Activated T-cell treated with anti-CD3 and anti-CD28 coated beads, Interleukin-2, amount 50 U/mL, for 24 hours (primary cell): Measurements from ENCODE around the gene TIMP1.

ENCODE experiments used
- DNase-seq: peaks from one replicate; pipeline ENCODE4 v3.0.0-alpha.2; 2020
- H3K27ac Mint-ChIP-seq: 2 replicates; pipeline ENCODE4 v1.8.0; 2020; ENCODE audit warnings: mild to moderate bottlenecking, mixed read lengths
- H3K27me3 Mint-ChIP-seq: 2 replicates; pipeline ENCODE4 v1.8.0; 2020; ENCODE audit warnings: mixed read lengths
- H3K36me3 Mint-ChIP-seq: 2 replicates; pipeline ENCODE4 v1.8.0; 2020; ENCODE audit warnings: low read depth, mixed read lengths
- H3K4me1 Mint-ChIP-seq: 2 replicates; pipeline ENCODE4 v1.8.0; 2020; ENCODE audit warnings: low read depth, mixed read lengths
- H3K4me3 Mint-ChIP-seq: 2 replicates; pipeline ENCODE4 v1.8.0; 2020; ENCODE audit warnings: mild to moderate bottlenecking, moderate library complexity, mixed read lengths
- H3K9me3 Mint-ChIP-seq: 2 replicates; pipeline ENCODE4 v1.8.0; 2020; ENCODE audit warnings: mixed read lengths

TIMP1 gene

GRCh38 chrX:47581731-47582647 lies at the start of gene TIMP1:
TIMP1 (plus strand) TSS chrX:47582436; CDS start chrX:47583416, 980 bp downstream.
- H3K36me3 Mint-ChIP-seq: no peaks in the 10 kb centered on the region
- peaks cover 44% of the 10 kb centered on the region for H3K4me1 Mint-ChIP-seq
- DNase-seq: peak; percentile 82
- H3K27me3 Mint-ChIP-seq: peaks cover 35% of the 10 kb centered on the region
- peak within 1 kb of the TSS; percentile 31 for H3K4me3 Mint-ChIP-seq
- peak within 1 kb of the TSS; percentile 50 for H3K27ac Mint-ChIP-seq
- no peaks in the 10 kb centered on the region for H3K9me3 Mint-ChIP-seq

GRCh38 chrX:47539860-47540259 lies 42.4 kb upstream of the TIMP1 start:
- H3K27me3 Mint-ChIP-seq: peaks cover 9% of the 10 kb centered on the region
- H3K9me3 Mint-ChIP-seq: no peaks in the 10 kb centered on the region
- no peak for DNase-seq
- no peak overlapping the region for H3K27ac Mint-ChIP-seq
- H3K4me1 Mint-ChIP-seq: peaks cover 4% of the 10 kb centered on the region
- no peak overlapping the region for H3K4me3 Mint-ChIP-seq
- H3K36me3 Mint-ChIP-seq: no peaks in the 10 kb centered on the region

- no peak for DNase-seq
- Mint-ChIP-seq H3K4me1 (peaks cover 4% of the 10 kb centered on the region), H3K4me3 (no peak overlapping the region), H3K9me3 (no peaks in the 10 kb centered on the region), H3K27me3 (peaks cover 9% of the 10 kb centered on the region), H3K36me3 (no peaks in the 10 kb centered on the region), H3K27ac (no peak overlapping the region)
These were observed 41.3 kb upstream of the TIMP1 start for GRCh38 chrX:47540754-47541538.

- peaks cover 3% of the 10 kb centered on the region for H3K27me3 Mint-ChIP-seq
- H3K36me3 Mint-ChIP-seq: no peaks in the 10 kb centered on the region
- no peaks in the 10 kb centered on the region for H3K9me3 Mint-ChIP-seq
- DNase-seq: no peak
- H3K27ac Mint-ChIP-seq: no peak overlapping the region
- H3K4me3 Mint-ChIP-seq: no peak overlapping the region
- peaks cover 4% of the 10 kb centered on the region for H3K4me1 Mint-ChIP-seq
These were observed 38.7 kb upstream of the TIMP1 start for GRCh38 chrX:47543496-47543895.

DNA sequence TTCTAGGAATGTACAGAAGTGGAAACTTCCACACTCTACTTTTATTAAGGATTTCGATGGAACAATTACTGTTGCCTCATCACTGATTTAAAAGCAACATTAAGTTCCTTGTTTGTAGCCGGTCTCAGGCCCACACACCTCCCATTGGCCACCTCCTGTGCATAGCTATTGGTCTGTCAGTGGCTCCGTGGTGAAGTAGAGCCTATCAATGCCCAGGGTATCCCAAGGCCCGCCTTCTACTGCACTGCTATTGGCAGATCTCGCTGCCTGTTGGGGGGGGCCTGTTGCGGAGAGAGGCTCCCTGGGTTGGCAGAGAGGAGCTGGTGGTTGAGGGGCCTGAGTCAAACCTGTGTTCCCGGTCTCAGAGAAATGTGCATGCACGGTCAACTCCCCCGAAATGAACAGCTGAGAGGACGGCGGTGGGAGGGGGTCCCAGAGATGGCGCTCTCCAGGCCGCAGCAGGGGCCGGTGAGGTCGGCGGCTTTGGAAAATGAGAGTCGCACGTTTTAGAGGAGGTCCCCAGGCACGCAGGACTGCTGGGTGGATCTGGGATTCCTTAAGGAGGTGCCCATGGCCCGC lies 26.1 kb upstream of the TIMP1 start:
- peak overlapping the region; percentile 80 for H3K4me3 Mint-ChIP-seq
- peak overlapping the region; percentile 93 for H3K27ac Mint-ChIP-seq
- peak; percentile 81 for DNase-seq
- H3K4me1 Mint-ChIP-seq: peaks cover 22% of the 10 kb centered on the region
- peaks cover 1% of the 10 kb centered on the region for H3K36me3 Mint-ChIP-seq
- H3K9me3 Mint-ChIP-seq: no peaks in the 10 kb centered on the region
- H3K27me3 Mint-ChIP-seq: peaks cover 9% of the 10 kb centered on the region

DNA sequence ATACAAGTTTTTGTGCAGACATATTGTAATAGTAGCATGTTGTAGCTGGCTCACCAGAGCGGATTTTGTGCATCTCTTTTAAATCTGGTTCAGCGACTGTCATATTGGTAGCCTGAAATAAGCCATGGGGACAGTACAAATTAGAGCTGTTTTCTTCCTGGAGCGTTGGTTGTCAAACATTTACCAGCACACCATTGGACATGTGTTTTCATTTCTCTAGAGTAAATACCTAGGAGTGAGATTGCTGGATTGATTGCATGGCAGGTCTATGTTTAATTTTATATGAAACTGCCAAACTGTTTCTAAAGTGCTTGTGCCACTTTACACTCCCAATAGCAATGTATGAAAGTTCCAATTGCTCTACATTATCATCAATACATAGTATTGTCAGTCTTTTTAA lies 23.8 kb upstream of the TIMP1 start:
- peaks cover 35% of the 10 kb centered on the region for H3K4me1 Mint-ChIP-seq

DNA sequence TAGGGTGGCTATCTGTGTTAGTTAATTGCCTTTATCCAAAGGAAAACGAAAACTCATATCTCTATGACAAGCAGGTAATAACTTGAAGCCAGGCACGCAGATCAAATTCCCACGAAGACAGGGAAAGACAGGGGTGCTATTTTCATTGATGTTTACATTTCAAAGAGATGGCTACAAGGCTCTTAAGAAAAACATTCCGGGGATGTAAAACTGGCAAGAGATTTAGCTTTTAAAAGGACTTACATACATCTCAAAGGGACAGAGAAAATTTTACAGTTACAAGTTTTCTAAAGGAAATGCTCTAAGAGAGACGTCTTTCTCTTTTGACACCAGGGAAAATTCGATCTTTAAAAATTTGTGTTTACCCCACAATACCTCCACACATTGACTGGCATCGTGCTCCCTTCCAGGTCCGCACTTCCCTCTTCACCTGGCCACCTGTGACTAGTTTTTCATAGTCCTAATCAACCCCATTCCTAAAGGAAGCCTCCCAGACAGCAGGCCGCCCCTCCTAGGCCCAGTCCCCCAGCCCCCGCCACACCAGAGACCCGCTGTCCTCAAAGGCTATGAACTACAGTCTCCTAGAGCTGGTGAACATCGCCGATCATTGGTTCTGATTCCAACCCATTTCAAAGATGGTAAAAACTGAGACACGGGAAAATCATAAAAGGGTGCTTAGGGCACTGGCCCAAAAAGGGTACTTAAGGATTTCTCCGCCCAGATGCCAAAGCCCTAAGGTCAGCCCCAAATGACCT lies 21.9 kb upstream of the TIMP1 start:
- H3K27ac Mint-ChIP-seq: peak overlapping the region; percentile 93
- H3K27me3 Mint-ChIP-seq: peaks cover 20% of the 10 kb centered on the region
- peak overlapping the region; percentile 87 for H3K4me3 Mint-ChIP-seq
- H3K4me1 Mint-ChIP-seq: peaks cover 51% of the 10 kb centered on the region
- H3K9me3 Mint-ChIP-seq: no peaks in the 10 kb centered on the region
- DNase-seq: no peak
- peaks cover 37% of the 10 kb centered on the region for H3K36me3 Mint-ChIP-seq

More for the DNA sequence above, 23.8 kb upstream of the TIMP1 start:
- Mint-ChIP-seq H3K9me3 (no peaks in the 10 kb centered on the region), H3K4me3 (no peak overlapping the region), H3K27me3 (peaks cover 20% of the 10 kb centered on the region), H3K27ac (no peak overlapping the region), H3K36me3 (peaks cover 18% of the 10 kb centered on the region)
- no peak for DNase-seq

DNA sequence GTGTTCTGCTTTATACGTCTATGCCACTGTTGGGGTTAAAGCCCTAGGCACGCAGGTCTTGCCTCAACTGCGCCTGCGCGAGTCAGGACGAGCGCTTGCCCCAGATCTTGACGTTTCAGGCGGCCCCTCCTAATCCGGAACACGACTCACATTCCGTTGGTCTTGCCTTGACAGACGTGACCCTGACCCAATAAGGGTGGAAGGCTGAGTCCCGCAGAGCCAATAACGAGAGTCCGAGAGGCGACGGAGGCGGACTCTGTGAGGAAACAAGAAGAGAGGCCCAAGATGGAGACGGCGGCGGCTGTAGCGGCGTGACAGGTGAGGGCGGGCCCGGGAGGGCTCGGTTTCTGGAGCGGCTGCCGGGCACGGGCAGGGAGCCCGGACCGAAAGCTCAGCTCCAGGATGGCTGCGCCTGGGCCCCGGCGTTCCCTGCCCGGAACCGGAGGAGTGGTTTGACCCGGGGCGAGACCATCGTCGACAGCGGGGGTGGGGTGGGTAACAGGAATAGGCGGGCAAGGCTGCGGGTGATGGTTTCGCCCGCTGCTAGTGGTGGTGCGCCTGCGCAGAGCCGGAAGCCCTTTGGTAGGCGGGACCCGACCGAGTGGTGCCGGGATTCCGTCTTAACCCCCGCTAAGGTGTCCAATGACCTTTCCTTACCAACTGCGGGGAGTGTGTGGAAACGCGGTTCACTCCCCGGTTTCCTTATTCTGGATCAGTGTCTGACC lies 21.1 kb upstream of the TIMP1 start, which contains the start of gene ARAF:
Gene ARAF (plus strand): TSS at position 272 of the 725 bp plus-strand sequence. CDS start 1,763 bp downstream, outside the sequence.
- Mint-ChIP-seq H3K36me3 (peaks cover 37% of the 10 kb centered on the region), H3K9me3 (no peaks in the 10 kb centered on the region), H3K27ac (peak within 1 kb of the TSS; percentile 93), H3K27me3 (peaks cover 20% of the 10 kb centered on the region), H3K4me3 (peak within 1 kb of the TSS; percentile 87), H3K4me1 (peaks cover 48% of the 10 kb centered on the region)
- DNase-seq: peak; percentile 92

GRCh38 chrX:47561659-47562151 lies 20.5 kb upstream of the TIMP1 start:
- Mint-ChIP-seq H3K4me1 (peaks cover 44% of the 10 kb centered on the region), H3K36me3 (peaks cover 42% of the 10 kb centered on the region), H3K4me3 (peak overlapping the region; percentile 87), H3K27ac (peak overlapping the region; percentile 93), H3K27me3 (peaks cover 20% of the 10 kb centered on the region), H3K9me3 (no peaks in the 10 kb centered on the region)
- no peak for DNase-seq

DNA sequence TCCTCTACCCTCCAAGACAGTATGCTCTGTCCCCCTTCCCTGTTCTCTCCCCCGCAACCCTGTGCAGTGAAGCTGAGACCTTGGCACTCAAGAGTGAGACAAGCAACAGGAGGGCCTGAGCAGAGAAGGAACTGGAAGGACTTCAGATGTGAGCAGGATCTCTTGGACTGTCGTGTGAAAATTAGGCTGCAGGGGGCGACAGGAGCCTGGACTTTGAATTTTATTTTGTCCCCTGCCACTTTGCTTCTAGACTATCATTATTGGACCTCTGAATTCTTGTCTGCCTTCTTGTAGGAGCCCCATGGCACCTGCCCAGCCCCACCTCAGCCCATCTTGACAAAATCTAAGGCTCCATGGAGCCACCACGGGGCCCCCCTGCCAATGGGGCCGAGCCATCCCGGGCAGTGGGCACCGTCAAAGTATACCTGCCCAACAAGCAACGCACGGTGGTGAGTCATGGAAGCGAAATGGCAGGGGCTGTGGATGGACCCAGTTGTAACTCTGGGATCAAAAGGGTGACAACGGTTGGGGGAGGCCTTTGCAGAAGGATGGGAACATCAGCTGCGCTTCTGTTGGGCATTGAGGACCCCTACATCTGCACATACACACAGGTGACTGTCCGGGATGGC lies 19.5 kb upstream of the TIMP1 start:
- Mint-ChIP-seq H3K36me3 (peaks cover 53% of the 10 kb centered on the region), H3K4me1 (peaks cover 43% of the 10 kb centered on the region), H3K27me3 (peaks cover 20% of the 10 kb centered on the region), H3K9me3 (no peaks in the 10 kb centered on the region), H3K4me3 (peak overlapping the region; percentile 87), H3K27ac (peak overlapping the region; percentile 79)
- DNase-seq: no peak

DNA sequence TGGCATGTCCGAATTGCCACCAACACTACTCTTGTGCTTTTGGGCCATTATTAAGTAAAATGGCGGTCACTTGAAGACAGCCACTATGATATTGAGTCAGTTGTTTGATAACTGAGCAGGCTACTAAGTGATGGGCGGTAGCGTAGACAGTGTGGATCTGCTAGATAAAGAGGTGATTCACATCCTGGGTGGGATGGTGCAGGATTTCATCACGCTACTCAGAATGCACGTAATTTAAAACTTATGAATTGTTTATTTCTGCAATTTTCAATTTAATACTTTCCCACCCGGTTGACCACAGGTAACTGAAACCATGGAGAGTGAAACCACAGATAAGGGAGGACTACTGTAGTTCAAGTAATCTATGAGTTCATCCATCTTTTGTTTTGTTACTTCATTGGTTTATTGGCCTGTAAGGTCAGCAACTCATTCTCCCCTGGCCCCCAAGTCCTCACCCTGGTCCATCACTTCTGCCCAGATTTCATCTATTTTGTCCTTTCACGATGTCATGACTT lies 18.4 kb upstream of the TIMP1 start:
- H3K4me3 Mint-ChIP-seq: no peak overlapping the region
- H3K27me3 Mint-ChIP-seq: peaks cover 15% of the 10 kb centered on the region
- H3K4me1 Mint-ChIP-seq: peaks cover 43% of the 10 kb centered on the region
- no peaks in the 10 kb centered on the region for H3K9me3 Mint-ChIP-seq
- H3K36me3 Mint-ChIP-seq: peaks cover 64% of the 10 kb centered on the region
- DNase-seq: no peak
- H3K27ac Mint-ChIP-seq: peak overlapping the region; percentile 57

- H3K9me3 Mint-ChIP-seq: no peaks in the 10 kb centered on the region
- DNase-seq: no peak
- peaks cover 43% of the 10 kb centered on the region for H3K4me1 Mint-ChIP-seq
- H3K4me3 Mint-ChIP-seq: no peak overlapping the region
- peaks cover 71% of the 10 kb centered on the region for H3K36me3 Mint-ChIP-seq
- H3K27me3 Mint-ChIP-seq: peaks cover 15% of the 10 kb centered on the region
- peak overlapping the region; percentile 57 for H3K27ac Mint-ChIP-seq
These were observed 17.7 kb upstream of the TIMP1 start for GRCh38 chrX:47564438-47565085.
